SW480 (cell line): ENCODE results near the gene SPATA9.
A peak's percentile ranks its signal among the peaks of the same experiment; 100 is the strongest.

Experiments used
- DNase-seq: peaks from one replicate; pipeline ENCODE4 v3.0.0-alpha.2; 2016; ENCODE audit warnings: low spot score

SPATA9 gene

DNA sequence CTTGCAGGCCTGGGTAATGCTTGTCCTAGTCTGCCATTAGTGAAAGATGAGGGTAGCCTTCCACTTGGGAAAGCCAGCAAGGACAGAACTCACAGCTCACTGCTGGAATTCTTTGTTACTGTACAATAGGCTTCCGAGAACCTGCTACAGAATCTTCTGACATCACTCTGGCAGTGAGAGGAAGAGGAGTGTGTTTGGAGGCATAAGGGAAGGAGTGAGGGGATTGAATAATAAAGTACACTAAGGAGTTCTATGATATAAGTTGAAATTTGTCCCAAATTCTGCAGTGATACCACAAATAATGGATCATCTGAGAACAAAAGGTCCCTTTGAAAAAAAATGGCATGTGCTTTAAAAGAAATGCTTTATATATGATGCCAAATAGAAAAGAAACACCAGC is at the start of gene SPATA9:
Gene SPATA9 (minus strand): TSS at position 101 of the 400 bp plus-strand sequence. CDS start 137 bp downstream, outside the sequence.
- DNase-seq: no peak

DNA sequence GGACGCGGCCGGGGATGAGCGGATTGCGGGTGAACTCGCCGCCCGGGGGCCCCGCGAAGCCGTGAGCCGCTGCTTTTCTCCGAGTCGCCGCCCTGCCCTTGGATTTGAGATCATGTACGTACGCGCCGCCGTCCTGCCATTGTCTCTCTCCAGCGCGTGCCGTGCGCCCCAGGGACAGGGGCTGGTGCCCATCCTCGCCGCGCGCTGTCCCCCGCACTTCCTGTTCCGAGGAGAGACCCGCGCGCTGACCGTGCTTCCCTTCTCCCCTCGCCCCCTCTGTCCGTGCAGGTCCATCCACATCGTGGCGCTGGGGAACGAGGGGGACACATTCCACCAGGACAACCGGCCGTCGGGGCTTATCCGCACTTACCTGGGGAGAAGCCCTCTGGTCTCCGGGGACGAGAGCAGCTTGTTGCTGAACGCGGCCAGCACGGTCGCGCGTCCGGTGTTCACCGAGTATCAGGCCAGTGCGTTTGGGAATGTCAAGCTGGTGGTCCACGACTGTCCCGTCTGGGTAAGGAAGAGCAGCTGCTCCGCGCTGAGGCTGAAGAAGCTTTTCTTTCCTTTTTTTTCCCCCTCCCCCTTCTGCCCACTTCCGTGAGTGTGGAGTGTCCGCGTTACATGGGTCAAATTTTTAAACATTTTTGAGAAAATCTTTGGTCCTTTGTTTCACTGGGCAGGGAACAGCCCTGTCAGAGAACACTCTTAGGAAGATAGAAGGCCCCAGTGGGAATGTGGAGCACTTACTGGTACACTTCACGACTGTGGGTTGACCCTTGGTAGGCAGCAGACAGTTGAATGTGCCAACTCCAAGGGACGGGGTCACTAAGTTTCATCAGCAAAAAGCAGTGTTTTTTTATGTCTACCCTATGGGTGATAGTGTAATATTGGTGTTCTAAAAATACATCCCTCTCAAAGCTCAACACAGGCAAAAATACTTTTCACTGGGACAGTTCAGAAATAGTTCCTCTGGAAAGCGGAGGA is 49.1 kb upstream of the SPATA9 start:
- DNase-seq: peak; percentile 70

GRCh38 chr5:95730730-95731570 is 48.2 kb upstream of the SPATA9 start, which contains the start of gene RHOBTB3:
RHOBTB3 (plus strand) TSS chr5:95731336; CDS start chr5:95731683, 347 bp downstream.
- peak; percentile 95 for DNase-seq

DNA sequence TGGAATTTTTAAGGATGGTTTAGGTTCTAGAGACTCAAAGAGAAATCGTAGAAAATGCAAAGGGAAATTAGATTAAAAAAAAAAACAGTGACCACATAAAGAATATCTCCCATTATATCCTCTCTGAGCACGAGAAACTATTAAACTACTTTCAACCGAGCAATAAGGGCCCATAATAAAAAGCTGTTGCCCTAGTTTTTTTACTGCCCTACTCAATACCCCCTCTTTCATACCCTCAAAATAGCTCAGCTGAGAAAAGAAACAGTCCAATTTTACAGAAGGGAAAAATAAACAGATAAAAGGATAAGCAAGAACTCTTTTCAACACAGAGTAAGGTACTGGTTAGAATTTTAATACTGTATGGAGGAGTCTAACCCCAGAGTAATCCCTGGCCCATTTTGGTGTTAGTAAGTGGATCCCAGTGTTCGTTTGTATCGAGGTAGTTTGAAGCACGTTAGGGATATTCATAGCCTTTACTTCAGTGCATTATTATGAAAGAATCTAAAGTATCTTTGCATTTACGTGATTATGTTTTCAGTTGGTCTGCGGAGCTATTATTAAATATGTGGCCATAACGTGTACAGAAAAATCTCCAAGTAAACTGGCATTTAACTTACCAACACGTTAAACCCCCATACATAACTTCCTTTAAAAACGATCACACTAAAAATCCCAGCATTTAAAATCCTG is 47.4 kb upstream of the SPATA9 start:
- DNase-seq: no peak

- no peak for DNase-seq
These were observed 46.6 kb upstream of the SPATA9 start for GRCh38 chr5:95729115-95730010.

DNA sequence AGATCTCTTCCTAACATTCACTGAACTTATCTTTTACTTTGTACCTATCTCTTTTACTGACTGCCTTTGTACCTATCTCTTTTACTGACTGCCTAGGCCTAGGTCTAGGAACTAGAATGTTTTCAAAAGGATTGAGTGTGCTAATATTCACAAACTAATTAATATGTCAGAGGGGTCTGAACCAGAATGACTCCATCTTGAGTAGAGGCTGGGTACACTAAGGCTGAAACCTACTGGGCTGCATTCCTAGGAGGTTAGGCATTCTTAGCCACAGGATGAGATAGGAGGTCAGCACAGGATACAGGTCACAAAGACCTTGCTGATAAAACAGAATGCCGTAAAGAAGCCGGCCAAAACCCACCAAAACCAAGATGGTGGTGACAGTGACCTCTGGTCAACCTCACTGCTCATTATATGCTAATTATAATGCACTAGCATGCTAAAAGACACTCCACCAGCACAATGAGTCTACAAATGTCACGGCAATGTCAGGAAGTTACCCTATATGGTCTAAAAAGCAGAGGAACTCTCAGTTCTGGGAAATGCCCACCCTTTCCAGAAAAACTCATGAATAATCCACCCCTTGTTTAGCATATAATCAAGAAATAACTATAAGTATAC is 45.8 kb upstream of the SPATA9 start:
- no peak for DNase-seq

GRCh38 chr5:95727764-95728191 is 45.0 kb upstream of the SPATA9 start:
- peak; percentile 56 for DNase-seq

GRCh38 chr5:95726811-95727763 is 44.3 kb upstream of the SPATA9 start:
- no peak for DNase-seq

DNA sequence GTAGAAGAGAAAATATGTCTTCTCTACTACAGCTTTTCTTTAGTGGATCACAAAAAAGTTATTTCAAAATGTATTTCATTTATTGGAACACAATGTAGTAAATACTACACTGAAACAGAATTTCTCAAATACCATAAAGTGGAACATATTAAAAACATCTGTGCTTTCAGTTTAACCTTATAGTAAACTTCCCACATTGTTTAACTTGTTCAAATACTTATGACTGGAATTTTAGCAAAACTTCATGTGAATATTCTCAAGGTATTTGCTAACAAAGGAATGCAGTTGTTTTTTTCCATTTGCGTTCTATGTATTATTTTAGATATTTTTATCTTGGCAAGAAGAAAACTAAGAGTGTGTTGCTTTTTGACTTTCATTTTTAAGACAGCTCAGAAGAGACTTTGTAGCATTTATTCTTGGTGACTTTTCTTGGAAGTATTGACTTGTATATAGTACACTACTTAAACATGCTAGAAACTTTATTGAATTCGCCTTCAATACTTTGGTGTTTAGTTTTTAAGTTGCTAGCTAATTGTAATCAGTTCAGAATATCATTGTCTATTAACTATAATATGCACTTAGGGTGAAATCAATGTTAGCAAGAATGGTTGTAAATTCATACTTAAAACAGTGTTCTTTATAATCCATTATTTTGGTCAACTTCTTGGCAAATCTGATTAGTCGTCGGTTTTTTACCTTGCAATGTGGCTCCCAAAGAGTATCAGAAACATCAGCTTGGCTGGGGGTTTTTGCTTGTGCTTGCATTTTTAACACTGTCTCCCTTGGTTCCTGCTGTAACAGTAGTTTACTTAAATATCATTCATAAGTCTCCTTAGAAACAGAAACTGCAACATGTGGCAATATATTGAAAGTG is 43.4 kb upstream of the SPATA9 start:
- DNase-seq: no peak

DNA sequence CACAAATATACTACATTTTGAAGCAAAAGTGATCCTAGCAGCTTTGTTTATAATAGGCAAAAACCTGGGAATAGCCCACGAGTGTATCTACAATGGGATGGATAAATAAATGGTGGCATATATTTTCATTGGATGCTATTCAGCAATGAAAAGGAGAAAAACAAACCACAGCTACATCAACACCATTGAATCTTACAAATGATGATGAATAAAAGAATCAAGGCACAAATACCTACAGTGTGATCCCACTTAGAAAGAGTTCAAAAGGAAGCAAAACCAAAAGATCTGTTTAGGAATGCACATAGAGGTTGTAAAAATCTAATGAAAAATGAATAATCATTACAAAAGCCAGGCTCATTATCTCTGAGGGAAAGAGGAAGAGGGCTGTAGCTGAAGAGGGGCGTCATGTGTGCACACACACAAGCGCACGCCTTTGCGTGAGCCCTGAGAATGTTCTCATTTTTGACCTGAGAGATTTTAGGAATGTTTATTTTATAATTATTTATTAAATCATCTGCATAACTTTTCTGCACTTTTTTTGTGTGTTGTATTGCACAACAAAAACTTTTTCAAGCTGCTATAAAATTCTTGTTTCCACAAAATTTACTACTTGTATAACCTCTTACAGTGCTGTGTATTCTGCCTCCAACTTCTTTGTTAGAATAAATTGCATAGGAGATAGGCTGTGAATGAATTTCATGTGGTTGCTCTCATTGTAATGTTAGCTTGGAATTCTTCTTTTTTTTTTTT is 42.5 kb upstream of the SPATA9 start:
- no peak for DNase-seq

DNA sequence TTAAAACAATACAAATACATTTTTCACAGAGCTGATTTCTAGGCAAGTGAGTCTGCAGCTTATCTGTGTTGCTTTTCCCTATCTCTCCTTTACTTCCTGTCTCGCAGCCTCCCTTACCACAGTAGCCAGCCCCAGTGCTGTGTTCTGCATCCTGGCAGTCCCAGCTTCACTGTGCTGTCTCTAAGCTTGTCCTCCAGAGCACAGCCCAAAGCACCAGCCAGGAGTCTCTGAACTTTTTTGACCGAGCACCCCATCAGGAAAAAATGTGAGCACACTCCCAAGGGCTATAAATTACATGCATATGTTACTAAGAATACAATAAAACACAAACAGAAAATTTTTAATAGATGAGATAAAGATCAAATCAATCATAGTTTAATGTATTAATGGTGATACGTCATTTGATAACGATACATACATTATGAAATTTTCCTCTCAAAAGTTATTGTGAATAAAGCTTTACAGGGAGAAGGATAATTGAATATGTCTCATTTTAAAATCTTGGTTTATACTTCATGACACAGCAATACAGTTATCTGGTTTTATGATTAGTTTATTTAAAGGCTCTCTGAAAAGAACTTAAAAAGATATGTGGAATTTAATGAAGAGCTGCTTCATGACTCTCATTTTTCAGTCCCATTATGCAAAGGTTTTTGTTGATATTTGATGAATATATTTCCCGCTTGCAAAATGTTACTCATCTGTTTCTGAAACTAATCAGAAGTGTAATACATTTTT is 41.0 kb upstream of the SPATA9 start:
- no peak for DNase-seq

DNA sequence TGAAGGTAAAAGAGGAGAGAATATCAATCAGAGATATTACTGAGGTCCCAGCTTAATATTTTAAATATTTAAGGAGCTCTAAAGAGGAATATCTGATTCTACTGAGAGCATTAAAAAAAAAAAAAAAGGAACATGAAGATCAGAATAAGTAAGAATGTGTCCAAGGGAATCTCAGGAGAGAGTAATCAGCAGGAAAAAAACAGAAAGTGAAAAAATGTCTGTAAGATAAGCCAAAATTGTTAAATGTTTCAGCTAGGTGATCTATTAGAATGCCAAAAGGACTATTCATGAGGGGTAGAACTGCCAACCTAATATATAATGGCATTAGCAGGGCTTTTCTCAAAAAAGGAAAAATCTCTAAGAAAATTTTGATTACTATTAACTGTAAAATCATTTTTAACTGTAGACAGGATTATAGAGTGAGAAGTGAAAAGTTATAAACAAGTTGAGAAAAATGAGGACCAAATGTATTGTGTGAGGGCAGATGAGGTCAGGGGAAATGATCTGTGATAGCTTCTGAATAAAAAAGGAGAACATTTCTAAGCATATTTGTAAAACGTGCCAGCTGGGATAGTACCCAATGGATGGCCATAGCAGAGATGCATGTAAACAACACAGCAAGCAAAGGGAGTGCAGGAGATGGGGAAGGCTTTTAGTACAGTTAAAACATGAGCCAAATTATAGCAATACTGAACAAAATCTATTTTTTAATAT is 38.9 kb upstream of the SPATA9 start:
- DNase-seq: no peak

DNA sequence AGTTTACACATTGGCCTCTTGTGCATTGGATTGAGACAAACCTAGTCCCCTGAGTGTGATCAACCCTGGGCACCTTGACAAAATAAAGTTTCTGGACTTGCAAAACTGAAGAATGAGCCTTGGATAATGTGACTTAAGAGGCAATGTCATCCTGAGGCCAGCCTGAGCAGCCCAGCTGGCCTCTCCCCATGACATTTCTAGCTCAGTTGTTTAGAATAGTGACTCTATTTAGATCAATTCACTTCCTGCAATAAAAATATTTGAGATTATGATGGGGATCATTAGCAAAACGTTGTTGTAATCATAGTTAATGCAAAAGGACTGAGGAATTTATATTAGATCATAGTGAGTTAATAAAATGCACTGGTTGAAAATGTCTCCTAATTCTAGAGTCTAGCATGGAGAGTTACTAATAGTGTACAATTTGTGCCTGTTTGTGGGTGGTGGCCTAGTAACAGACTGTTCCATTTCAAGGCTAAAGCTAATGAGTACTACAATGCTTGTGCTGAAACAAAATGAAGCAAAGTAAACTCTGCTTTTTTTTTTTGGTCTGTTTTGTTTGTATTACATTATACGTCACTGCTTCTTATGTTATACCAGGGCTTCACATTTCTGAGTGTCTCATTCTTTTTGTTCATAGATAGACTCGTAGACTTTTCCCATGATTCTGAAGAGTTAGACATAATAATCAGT is 37.4 kb upstream of the SPATA9 start:
- DNase-seq: no peak

- no peak for DNase-seq
These were observed 35.9 kb upstream of the SPATA9 start for GRCh38 chr5:95718738-95719137.

- no peak for DNase-seq
These were observed 35.4 kb upstream of the SPATA9 start for GRCh38 chr5:95718203-95718602.

DNA sequence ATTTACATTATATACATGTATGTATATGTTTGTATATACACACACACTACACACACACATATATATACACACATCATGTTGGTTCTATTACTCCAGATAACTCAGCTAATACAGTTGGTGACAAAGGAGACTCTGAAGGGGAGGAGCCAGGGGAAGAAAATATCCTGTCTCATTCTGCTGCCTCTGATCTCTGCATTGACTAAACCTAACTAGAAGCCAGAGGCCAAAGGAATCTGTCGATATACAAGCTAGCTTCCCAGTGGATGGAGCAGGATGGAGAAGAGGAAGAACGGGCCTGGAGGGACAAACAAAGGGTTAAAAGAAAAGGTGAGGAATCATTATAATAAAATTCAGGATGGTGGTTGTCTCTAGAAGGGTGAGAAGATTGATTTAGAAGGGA is 34.6 kb upstream of the SPATA9 start:
- no peak for DNase-seq
